Calu3 (cell line): ENCODE measurements around the gene ETFDH. TPM values are rescaled to one million over a fixed set of nuclear protein-coding genes. Genes with fewer than 3 reads are reported as not detected.

ENCODE experiments used
- BruUV-seq: library from RNA; stranded (reverse); fragments of 400-500 nt; replicated peaks from 2 replicates; lab custom pipeline; 2021; lab: Mats Ljungman, UMichigan
- CTCF ChIA-PET: fragments of 300-600 bp; sonication (Branson Sonifier 250); formaldehyde crosslinking; loops from one replicate; lab custom pipeline; 2022; ENCODE audit warnings: antibody characterized with exemption; lab: Charles Lee
- DNase-seq: peaks from one replicate; pipeline ENCODE4 v3.0.0; 2022
- H3K27ac Mint-ChIP-seq: one replicate; pipeline ENCODE4 v1.8.0; 2022; ENCODE audit warnings: mixed read lengths; ENCODE audit not compliant: unreplicated experiment
- H3K27me3 Mint-ChIP-seq: one replicate; pipeline ENCODE4 v1.8.0; 2022; ENCODE audit warnings: mixed read lengths; ENCODE audit not compliant: unreplicated experiment
- H3K36me3 Mint-ChIP-seq: one replicate; pipeline ENCODE4 v1.8.0; 2022; ENCODE audit warnings: mild to moderate bottlenecking, moderate library complexity, mixed read lengths; ENCODE audit not compliant: insufficient read depth, unreplicated experiment
- H3K4me1 Mint-ChIP-seq: one replicate; pipeline ENCODE4 v1.8.0; 2022; ENCODE audit warnings: mild to moderate bottlenecking, low read depth, mixed read lengths; ENCODE audit not compliant: unreplicated experiment
- H3K4me3 Mint-ChIP-seq: one replicate; pipeline ENCODE4 v1.8.0; 2022; ENCODE audit warnings: mild to moderate bottlenecking, low read depth, moderate library complexity, mixed read lengths; ENCODE audit not compliant: unreplicated experiment
- H3K9me3 Mint-ChIP-seq: one replicate; pipeline ENCODE4 v1.8.0; 2022; ENCODE audit warnings: low read depth, mixed read lengths; ENCODE audit not compliant: unreplicated experiment
- CTCF ChIP-seq: fragments of 200-600 bp; IDR thresholded peaks from one replicate; pipeline ENCODE4 v1.8.0; 2022; ENCODE audit warnings: antibody characterized with exemption; ENCODE audit not compliant: unreplicated experiment
- intact Hi-C: fragments of 100-400 bp; cut with micrococcal nuclease; formaldehyde crosslinking; loops from one replicate; pipeline ENCODE4 v1.10.0; 2022; ENCODE audit not compliant: unreplicated experiment
- total RNA-seq: library from RNA; stranded (reverse); gene quantifications from 2 replicates; pipeline ENCODE4 v1.2.3, GENCODE V29; 2022

The ETFDH gene
- total RNA-seq, 1 experiment from 2014 or later, result 13.8 TPM

- no peak for DNase-seq
- Mint-ChIP-seq H3K36me3 (no peaks in the 10 kb centered on the region), H3K4me3 (no peak overlapping the region), H3K4me1 (no peaks in the 10 kb centered on the region), H3K27ac (no peak overlapping the region), H3K27me3 (no peaks in the 10 kb centered on the region), H3K9me3 (no peaks in the 10 kb centered on the region)
- CTCF ChIA-PET, result no interaction called here
- no peak for TF ChIP-seq CTCF
- intact Hi-C loops, result no loop called here
- BruUV-seq, result no TSS peak
These were observed 7.3 kb upstream of the ETFDH start for GRCh38 chr4:158664806-158665205.

- H3K9me3 Mint-ChIP-seq, result no peaks in the 10 kb centered on the region
- no peak overlapping the region for H3K27ac Mint-ChIP-seq
- intact Hi-C loops, result no loop called here
- peaks cover 7% of the 10 kb centered on the region for H3K4me1 Mint-ChIP-seq
- no peak for DNase-seq
- H3K36me3 Mint-ChIP-seq, result peaks cover 14% of the 10 kb centered on the region
- BruUV-seq, result no TSS peak
- H3K27me3 Mint-ChIP-seq, result no peaks in the 10 kb centered on the region
- CTCF ChIA-PET, result no interaction called here
- H3K4me3 Mint-ChIP-seq, result no peak overlapping the region
- no peak for TF ChIP-seq CTCF
These were observed 5.2 kb upstream of the ETFDH start for GRCh38 chr4:158666892-158667291.

- H3K9me3 Mint-ChIP-seq, result no peaks in the 10 kb centered on the region
- intact Hi-C loops, result no loop called here
- no peak overlapping the region for H3K27ac Mint-ChIP-seq
- CTCF ChIA-PET, result no interaction called here
- peak; percentile 41 for DNase-seq
- peaks cover 22% of the 10 kb centered on the region for H3K36me3 Mint-ChIP-seq
- no peaks in the 10 kb centered on the region for H3K27me3 Mint-ChIP-seq
- BruUV-seq, result no TSS peak
- peaks cover 7% of the 10 kb centered on the region for H3K4me1 Mint-ChIP-seq
- H3K4me3 Mint-ChIP-seq, result no peak overlapping the region
- TF ChIP-seq CTCF, result peak; percentile 45
These were observed 4.4 kb upstream of the ETFDH start for GRCh38 chr4:158667651-158668198.

GRCh38 chr4:158669310-158669709 lies 2.8 kb upstream of the ETFDH start:
- CTCF ChIA-PET, result no interaction called here
- no peak overlapping the region for H3K4me3 Mint-ChIP-seq

More at GRCh38 chr4:158669310-158669709, 2.8 kb upstream of the ETFDH start:
- DNase-seq, result no peak
- no peak for TF ChIP-seq CTCF
- H3K27ac Mint-ChIP-seq, result no peak overlapping the region
- no peaks in the 10 kb centered on the region for H3K9me3 Mint-ChIP-seq
- H3K27me3 Mint-ChIP-seq, result no peaks in the 10 kb centered on the region
- peaks cover 24% of the 10 kb centered on the region for H3K36me3 Mint-ChIP-seq
- BruUV-seq, result no TSS peak
- intact Hi-C loops, result no loop called here
- peaks cover 7% of the 10 kb centered on the region for H3K4me1 Mint-ChIP-seq
